Endothelial cell (in vitro differentiated cells): ENCODE data around the gene C1QTNF3. TPM values are rescaled to one million over a fixed set of nuclear protein-coding genes. Genes with fewer than 3 reads are reported as not detected.

Experiments used
- DNase-seq: peaks from one replicate; pipeline ENCODE4 v3.0.0; 2021; ENCODE audit warnings: low spot score
- H3K27ac Mint-ChIP-seq: one replicate; pipeline ENCODE4 v1.8.0; 2021; ENCODE audit warnings: mixed read lengths, inconsistent platforms; ENCODE audit not compliant: unreplicated experiment
- H3K27me3 Mint-ChIP-seq: one replicate; pipeline ENCODE4 v1.8.0; 2021; ENCODE audit warnings: mild to moderate bottlenecking, moderate library complexity, mixed read lengths, inconsistent platforms; ENCODE audit not compliant: unreplicated experiment
- H3K36me3 Mint-ChIP-seq: one replicate; pipeline ENCODE4 v1.8.0; 2021; ENCODE audit warnings: mild to moderate bottlenecking, low read depth, mixed read lengths, inconsistent platforms; ENCODE audit not compliant: unreplicated experiment
- H3K4me1 Mint-ChIP-seq: one replicate; pipeline ENCODE4 v1.8.0; 2021; ENCODE audit warnings: mild to moderate bottlenecking, mixed read lengths, inconsistent platforms; ENCODE audit not compliant: unreplicated experiment
- H3K4me3 Mint-ChIP-seq: one replicate; pipeline ENCODE4 v1.8.0; 2021; ENCODE audit warnings: mild to moderate bottlenecking, mixed read lengths, inconsistent platforms; ENCODE audit not compliant: unreplicated experiment
- H3K9me3 Mint-ChIP-seq: one replicate; pipeline ENCODE4 v1.8.0; 2021; ENCODE audit warnings: mixed read lengths, inconsistent platforms; ENCODE audit not compliant: unreplicated experiment
- CTCF ChIP-seq: fragments of 200-600 bp; sonication (generic); IDR thresholded peaks from one replicate; pipeline ENCODE4 v1.5.0; 2021; ENCODE audit warnings: antibody characterized with exemption; ENCODE audit not compliant: unreplicated experiment
- total RNA-seq: library from RNA; stranded (reverse); fragmentation: NEBNext Ultra II Directional; extraction: Animal tissue kit (Norgen Biotek cat#: 25700); gene quantifications from one replicate; pipeline ENCODE4 v1.2.1, GENCODE V29; 2021; ENCODE audit not compliant: unreplicated experiment

C1QTNF3 gene
- total RNA-seq, 1 donor from 2014 or later, result 2.1 TPM

- H3K36me3 Mint-ChIP-seq, result peaks cover 10% of the 10 kb centered on the region
- H3K27me3 Mint-ChIP-seq, result peaks cover 1% of the 10 kb centered on the region
- no peak for TF ChIP-seq CTCF
- no peak overlapping the region for H3K27ac Mint-ChIP-seq
- H3K4me3 Mint-ChIP-seq, result no peak overlapping the region
- DNase-seq, result no peak
- H3K9me3 Mint-ChIP-seq, result no peaks in the 10 kb centered on the region
- H3K4me1 Mint-ChIP-seq, result peaks cover 33% of the 10 kb centered on the region
Observed at GRCh38 chr5:34053133-34053532, 10.1 kb upstream of the C1QTNF3 start.

DNA sequence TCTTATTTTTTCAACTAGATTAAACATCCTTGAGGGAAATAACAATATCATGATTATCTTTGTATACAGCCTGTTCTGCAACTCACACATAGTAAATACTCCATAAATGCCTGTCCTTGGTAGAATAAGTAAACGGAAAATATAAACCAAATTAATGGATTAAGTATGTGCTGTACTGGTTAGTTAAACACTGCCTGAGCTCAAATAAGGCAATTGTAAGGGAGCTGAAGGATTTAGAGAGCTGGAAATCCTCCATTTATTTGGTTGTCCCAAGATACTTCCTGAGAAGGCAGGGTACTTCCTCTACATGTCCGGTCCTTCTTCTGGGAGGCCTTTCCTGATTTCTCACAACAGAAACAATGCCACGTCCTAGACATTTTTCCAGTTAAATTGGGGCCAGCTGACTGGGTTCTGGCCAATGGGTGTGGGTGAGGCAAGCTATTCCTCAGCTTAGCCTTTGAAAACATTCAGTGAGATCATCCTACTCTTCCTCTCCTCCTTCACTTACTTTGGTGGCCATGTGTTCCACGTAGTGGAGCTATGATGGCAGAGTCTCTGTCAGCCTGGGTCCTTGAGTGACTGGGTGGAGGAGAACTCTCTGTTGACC lies 8.5 kb upstream of the C1QTNF3 start:
- Mint-ChIP-seq H3K9me3 (no peaks in the 10 kb centered on the region), H3K36me3 (peaks cover 13% of the 10 kb centered on the region), H3K27me3 (peaks cover 1% of the 10 kb centered on the region), H3K4me1 (peaks cover 39% of the 10 kb centered on the region), H3K27ac (peak overlapping the region; percentile 97), H3K4me3 (no peak overlapping the region)
- no peak for TF ChIP-seq CTCF
- peak; percentile 33 for DNase-seq

DNA sequence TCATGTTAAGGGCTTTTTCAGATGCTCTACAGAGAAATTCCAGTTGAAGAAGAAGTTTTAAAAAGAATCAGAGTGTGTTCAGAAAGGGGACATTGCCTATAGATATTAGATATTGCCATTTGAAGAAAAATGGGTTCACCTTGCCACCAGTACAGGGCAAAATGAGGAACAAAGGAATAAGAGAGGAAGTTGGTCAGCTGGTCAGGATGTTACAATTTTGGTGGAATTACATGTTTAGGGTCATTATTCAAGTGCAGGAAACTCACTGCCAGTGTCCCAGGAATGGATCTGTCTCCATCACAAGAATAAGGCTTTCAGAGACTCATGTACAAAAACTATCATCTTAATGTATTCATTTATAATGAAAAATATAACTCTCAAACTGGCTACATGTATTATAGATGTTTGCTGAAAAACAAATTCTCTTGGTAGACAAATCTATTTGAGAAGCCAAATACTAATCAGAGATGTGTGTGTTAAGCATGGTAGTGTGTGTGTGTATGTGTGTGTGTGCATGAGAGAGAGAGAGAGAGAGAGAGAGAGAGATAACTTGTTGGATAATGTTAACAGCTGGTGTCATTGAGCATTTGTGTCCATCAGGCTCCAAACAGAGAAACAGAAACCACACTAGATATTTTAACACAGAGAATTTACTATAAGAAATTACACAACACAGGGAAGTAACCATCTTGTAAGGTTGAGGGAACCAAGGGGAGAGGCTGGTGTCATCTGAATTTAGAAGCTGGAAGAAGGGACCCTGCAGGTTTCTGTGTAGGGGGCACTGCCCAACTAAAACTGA lies 5.0 kb upstream of the C1QTNF3 start:
- no peak for TF ChIP-seq CTCF
- H3K27ac Mint-ChIP-seq, result peak overlapping the region; percentile 34
- DNase-seq, result no peak
- H3K4me3 Mint-ChIP-seq, result no peak overlapping the region
- peaks cover 1% of the 10 kb centered on the region for H3K27me3 Mint-ChIP-seq
- peaks cover 13% of the 10 kb centered on the region for H3K36me3 Mint-ChIP-seq
- H3K9me3 Mint-ChIP-seq, result no peaks in the 10 kb centered on the region
- H3K4me1 Mint-ChIP-seq, result peaks cover 42% of the 10 kb centered on the region

GRCh38 chr5:34047143-34047542 lies 4.1 kb upstream of the C1QTNF3 start:
- no peak for TF ChIP-seq CTCF

DNA sequence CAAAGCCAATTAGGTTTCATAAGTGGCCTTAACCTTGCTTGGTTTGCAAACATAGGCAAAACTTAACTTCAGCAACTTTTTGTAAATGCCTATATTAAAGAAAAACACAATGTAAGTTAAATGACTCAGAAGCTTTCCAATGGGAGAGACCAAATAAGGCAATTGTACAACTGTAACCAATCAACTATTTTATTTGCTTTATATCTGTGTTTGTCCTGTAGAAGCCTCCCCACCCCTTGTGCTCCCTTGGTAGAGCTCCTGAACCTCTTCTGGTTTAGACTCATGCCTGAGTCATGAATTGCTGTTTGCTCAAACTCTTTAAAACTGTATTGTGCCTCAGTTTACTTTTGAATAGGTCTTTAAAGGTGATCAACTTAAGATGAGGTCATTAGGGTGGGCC lies 3.0 kb upstream of the C1QTNF3 start:
- peaks cover 13% of the 10 kb centered on the region for H3K36me3 Mint-ChIP-seq
- no peak overlapping the region for H3K4me3 Mint-ChIP-seq
- H3K9me3 Mint-ChIP-seq, result no peaks in the 10 kb centered on the region
- H3K4me1 Mint-ChIP-seq, result peaks cover 44% of the 10 kb centered on the region
- TF ChIP-seq CTCF, result no peak
- no peak overlapping the region for H3K27ac Mint-ChIP-seq
- peaks cover 1% of the 10 kb centered on the region for H3K27me3 Mint-ChIP-seq
- no peak for DNase-seq

More at GRCh38 chr5:34047143-34047542, 4.1 kb upstream of the C1QTNF3 start:
- Mint-ChIP-seq H3K4me3 (no peak overlapping the region), H3K4me1 (peaks cover 46% of the 10 kb centered on the region), H3K9me3 (no peaks in the 10 kb centered on the region), H3K27me3 (peaks cover 1% of the 10 kb centered on the region), H3K27ac (no peak overlapping the region), H3K36me3 (peaks cover 13% of the 10 kb centered on the region)
- no peak for DNase-seq
